Ascending aorta (tissue), 2 donors: ENCODE measurements around the gene TBC1D1. TPM values are rescaled to one million over a fixed set of nuclear protein-coding genes. Genes with fewer than 3 reads are reported as not detected.

Experiments used
- DNase-seq, 2 donors: peaks; one replicate each; pipeline ENCODE4 v3.0.0-alpha.2; 2019; ENCODE audit warnings: low spot score in 2 of 2
- H3K27ac ChIP-seq, 2 donors: fragments of 200-600 bp; sonication (generic); one replicate each; pipeline ENCODE4 v1.5.1; 2016 to 2017; ENCODE audit warnings: mild to moderate bottlenecking in 1 of 2
- H3K27me3 ChIP-seq: fragments of 200-600 bp; sonication (generic); one replicate; pipeline ENCODE4 v1.5.1; 2017
- H3K36me3 ChIP-seq, 2 donors: fragments of 200-600 bp; sonication (generic); one replicate each; pipeline ENCODE4 v1.5.1; 2016
- H3K4me1 ChIP-seq, 2 donors: fragments of 200-600 bp; sonication (generic); one replicate each; pipeline ENCODE4 v1.5.1; 2016 to 2017; ENCODE audit warnings: mild to moderate bottlenecking in 1 of 2
- H3K4me3 ChIP-seq, 2 donors: fragments of 200-600 bp; sonication (generic); one replicate each; pipeline ENCODE4 v1.5.1; 2016 to 2017; ENCODE audit warnings: mild to moderate bottlenecking in 1 of 2
- H3K9me3 ChIP-seq, 2 donors: fragments of 200-600 bp; sonication (generic); one replicate each; pipeline ENCODE4 v1.5.1; 2016
- intact Hi-C: fragments of 100-400 bp; cut with DNase I; formaldehyde crosslinking; loops from one replicate; pipeline ENCODE4 v1.15.1; 2023
- total RNA-seq: library from RNA; depleted of rRNA; stranded (reverse); fragments of >200 nt; gene quantifications from one replicate; pipeline ENCODE4 v1.1.0, GENCODE V29; 2016
- TF ChIP-seq, protein P1 (sequence below), 3 experiments: fragments of 200-600 bp in 2 of 3; fragments of 450-650 bp in 1 of 3; sonication (generic) in 2 of 3; IDR thresholded peaks; one replicate each; pipeline ENCODE4 v1.5.1; 2016 to 2019; ENCODE audit warnings: antibody characterized with exemption in 3 of 3, mild to moderate bottlenecking in 1 of 3, moderate library complexity in 1 of 3

TBC1D1 gene
- total RNA-seq, 1 donor from 2014 or later, result 132 TPM

DNA sequence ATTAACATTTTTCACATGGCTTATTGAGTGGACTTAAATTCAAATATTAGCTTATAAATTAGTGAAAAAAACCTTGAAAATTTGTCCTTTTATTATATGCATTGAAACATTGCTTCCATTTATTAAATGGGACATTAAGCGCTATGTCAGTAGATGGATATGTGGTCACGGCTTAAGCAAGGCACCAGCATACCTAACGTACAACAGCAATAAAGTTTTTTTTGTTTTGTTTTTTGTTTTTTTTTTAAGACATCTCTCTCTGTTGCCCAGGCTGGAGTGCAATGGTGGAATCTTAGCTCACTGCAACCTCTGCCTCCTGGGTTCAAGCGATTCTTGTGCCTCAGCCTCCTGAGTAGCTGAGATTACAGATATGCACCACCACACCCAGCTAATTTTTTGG, 32.8 kb upstream of the TBC1D1 start:
- no peaks in the 10 kb centered on the region for H3K4me1 ChIP-seq
- intact Hi-C loops, result no loop called here
- no peaks in the 10 kb centered on the region for H3K9me3 ChIP-seq
- H3K4me3 ChIP-seq, result no peak overlapping the region
- no peak for DNase-seq
- TF ChIP-seq, protein P1, sequence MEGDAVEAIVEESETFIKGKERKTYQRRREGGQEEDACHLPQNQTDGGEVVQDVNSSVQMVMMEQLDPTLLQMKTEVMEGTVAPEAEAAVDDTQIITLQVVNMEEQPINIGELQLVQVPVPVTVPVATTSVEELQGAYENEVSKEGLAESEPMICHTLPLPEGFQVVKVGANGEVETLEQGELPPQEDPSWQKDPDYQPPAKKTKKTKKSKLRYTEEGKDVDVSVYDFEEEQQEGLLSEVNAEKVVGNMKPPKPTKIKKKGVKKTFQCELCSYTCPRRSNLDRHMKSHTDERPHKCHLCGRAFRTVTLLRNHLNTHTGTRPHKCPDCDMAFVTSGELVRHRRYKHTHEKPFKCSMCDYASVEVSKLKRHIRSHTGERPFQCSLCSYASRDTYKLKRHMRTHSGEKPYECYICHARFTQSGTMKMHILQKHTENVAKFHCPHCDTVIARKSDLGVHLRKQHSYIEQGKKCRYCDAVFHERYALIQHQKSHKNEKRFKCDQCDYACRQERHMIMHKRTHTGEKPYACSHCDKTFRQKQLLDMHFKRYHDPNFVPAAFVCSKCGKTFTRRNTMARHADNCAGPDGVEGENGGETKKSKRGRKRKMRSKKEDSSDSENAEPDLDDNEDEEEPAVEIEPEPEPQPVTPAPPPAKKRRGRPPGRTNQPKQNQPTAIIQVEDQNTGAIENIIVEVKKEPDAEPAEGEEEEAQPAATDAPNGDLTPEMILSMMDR (IDR thresholded peaks at IDR 0.05), result no peak
- peaks cover 10 to 17% of the 10 kb centered on the region in 2 donors for H3K36me3 ChIP-seq
- no peak overlapping the region for H3K27ac ChIP-seq
- no peaks in the 10 kb centered on the region for H3K27me3 ChIP-seq

- Histone ChIP-seq H3K9me3 (no peaks in the 10 kb centered on the region), H3K4me1 (no peaks in the 10 kb centered on the region), H3K4me3 (no peak overlapping the region), H3K36me3 (peaks cover 10 to 18% of the 10 kb centered on the region in 2 donors), H3K27me3 (no peaks in the 10 kb centered on the region), H3K27ac (no peak overlapping the region)
- DNase-seq, result no peak
- TF ChIP-seq, protein P1 (IDR thresholded peaks at IDR 0.05), result no peak
- intact Hi-C loops, result no loop called here
Observed at GRCh38 chr4:37858872-37859271, 32.0 kb upstream of the TBC1D1 start.

- Histone ChIP-seq H3K4me3 (no peak overlapping the region), H3K9me3 (no peaks in the 10 kb centered on the region), H3K27ac (no peak overlapping the region), H3K36me3 (peaks cover 10 to 18% of the 10 kb centered on the region in 2 donors), H3K27me3 (no peaks in the 10 kb centered on the region), H3K4me1 (no peaks in the 10 kb centered on the region)
- no peak for DNase-seq
- intact Hi-C loops, result no loop called here
- TF ChIP-seq, protein P1 (IDR thresholded peaks at IDR 0.05), result no peak
Observed at GRCh38 chr4:37860266-37860665, 30.6 kb upstream of the TBC1D1 start.

DNA sequence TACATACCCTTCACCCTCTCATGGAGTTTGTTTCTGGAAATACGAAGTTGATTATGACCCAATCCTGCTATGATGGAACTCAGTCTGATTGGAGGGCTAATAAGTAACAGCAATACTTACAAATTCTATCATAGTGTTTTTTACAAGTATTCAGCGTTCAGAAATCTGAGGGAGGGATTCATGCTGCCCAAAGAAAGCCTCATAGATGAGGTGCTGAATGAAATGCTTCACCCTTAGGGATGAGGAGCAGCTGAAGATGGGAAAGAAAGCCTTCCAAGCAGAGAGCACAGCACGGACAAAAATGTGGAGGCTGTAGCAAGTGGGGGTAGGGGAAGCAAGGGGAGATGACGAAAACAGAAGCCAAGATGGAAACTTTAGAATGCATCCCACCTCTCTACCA, 27.9 kb upstream of the TBC1D1 start:
- TF ChIP-seq, protein P1 (IDR thresholded peaks at IDR 0.05), result no peak
- Histone ChIP-seq H3K4me3 (no peak overlapping the region), H3K9me3 (no peaks in the 10 kb centered on the region), H3K36me3 (peaks cover 0 to 10% of the 10 kb centered on the region in 2 donors), H3K4me1 (no peaks in the 10 kb centered on the region), H3K27me3 (no peaks in the 10 kb centered on the region), H3K27ac (no peak overlapping the region)
- no peak for DNase-seq
- intact Hi-C loops, result no loop called here

GRCh38 chr4:37864786-37865185, 26.1 kb upstream of the TBC1D1 start:
- intact Hi-C loops, result no loop called here
- no peaks in the 10 kb centered on the region for H3K27me3 ChIP-seq
- no peaks in the 10 kb centered on the region for H3K9me3 ChIP-seq
- H3K27ac ChIP-seq, result no peak overlapping the region
- TF ChIP-seq, protein P1 (IDR thresholded peaks at IDR 0.05), result no peak
- no peak for DNase-seq
- H3K4me3 ChIP-seq, result no peak overlapping the region
- no peaks in the 10 kb centered on the region for H3K4me1 ChIP-seq
- H3K36me3 ChIP-seq, result peaks cover 0 to 10% of the 10 kb centered on the region in 2 donors

DNA sequence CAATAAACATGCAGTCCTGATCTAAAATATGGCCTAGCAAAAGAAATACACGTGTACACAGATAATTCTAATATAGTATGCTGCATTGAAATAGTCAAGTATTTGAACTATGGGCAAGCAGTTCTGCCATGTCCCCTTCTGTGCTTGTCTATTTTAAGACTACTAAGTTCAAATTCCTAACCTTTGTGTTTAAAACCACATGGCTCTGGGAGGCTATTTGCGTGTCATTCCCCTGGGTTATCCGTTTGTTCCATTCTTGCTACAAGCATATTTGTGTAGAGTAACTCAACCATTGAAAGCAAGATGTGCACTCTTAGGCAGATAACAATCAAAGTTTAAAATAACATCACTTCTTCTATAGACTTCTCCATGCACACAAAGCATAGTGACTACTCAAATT, 25.4 kb upstream of the TBC1D1 start:
- TF ChIP-seq, protein P1 (IDR thresholded peaks at IDR 0.05), result no peak
- intact Hi-C loops, result no loop called here
- no peak for DNase-seq
- no peaks in the 10 kb centered on the region for H3K27me3 ChIP-seq
- H3K4me1 ChIP-seq, result no peaks in the 10 kb centered on the region
- no peak overlapping the region for H3K4me3 ChIP-seq
- peak overlapping the region; percentile 1 to 29 for H3K27ac ChIP-seq
- peaks cover 0 to 10% of the 10 kb centered on the region in 2 donors for H3K36me3 ChIP-seq
- no peaks in the 10 kb centered on the region for H3K9me3 ChIP-seq
